HG02623 (cell line): ENCODE results near the gene TM7SF3.

Experiments used
- ATAC-seq: cut with Tn5 transposase; IDR thresholded peaks from one replicate; pipeline ENCODE4 v1.9.1; 2021; ENCODE audit warnings: moderate library complexity; ENCODE audit not compliant: unreplicated experiment

TM7SF3 gene

GRCh38 chr12:26935636-26936378, 78.4 kb downstream of the TM7SF3 start:
- ATAC-seq: no peak

- ATAC-seq: no peak
Observed at GRCh38 chr12:26929590-26929989, 84.6 kb downstream of the TM7SF3 start.

GRCh38 chr12:26928661-26929060, 85.5 kb downstream of the TM7SF3 start:
- ATAC-seq: no peak
